HG02970 (cell line): ENCODE measurements around the gene NOP14.
"Not testable (repeated sequence)": the region's sequence is repeated elsewhere in the genome, so short reads cannot be mapped to it uniquely, and the experiment has no call there.

Source experiments
- ATAC-seq: cut with Tn5 transposase; IDR thresholded peaks from one replicate; pipeline ENCODE4 v1.9.1; 2021; ENCODE audit warnings: mild to moderate bottlenecking, moderate library complexity, moderate number of reproducible peaks; ENCODE audit not compliant: unreplicated experiment, low FRiP score

The NOP14 gene

GRCh38 chr4:2962614-2963174 is 512 bp downstream of the NOP14 start:
- peak; percentile 8 for ATAC-seq

GRCh38 chr4:2961811-2962441 is 1.3 kb downstream of the NOP14 start:
- no peak for ATAC-seq

GRCh38 chr4:2961421-2961810 is 1.8 kb downstream of the NOP14 start:
- ATAC-seq = no peak

- ATAC-seq = not testable (repeated sequence)
These were observed 2.8 kb downstream of the NOP14 start for GRCh38 chr4:2960450-2960849.

- no peak for ATAC-seq
These were observed 4.8 kb downstream of the NOP14 start for GRCh38 chr4:2958446-2958845.

- ATAC-seq = not testable (repeated sequence)
These were observed 7.8 kb downstream of the NOP14 start for GRCh38 chr4:2955186-2956044.

GRCh38 chr4:2954358-2955185 is 8.6 kb downstream of the NOP14 start:
- no peak for ATAC-seq

GRCh38 chr4:2953496-2953895 is 9.7 kb downstream of the NOP14 start:
- ATAC-seq = no peak

GRCh38 chr4:2950221-2950989 is 12.8 kb downstream of the NOP14 start:
- no peak for ATAC-seq

GRCh38 chr4:2949782-2950125 is 13.5 kb downstream of the NOP14 start:
- ATAC-seq = no peak

GRCh38 chr4:2948895-2949781 is 14.1 kb downstream of the NOP14 start:
- ATAC-seq = no peak

GRCh38 chr4:2947926-2948325 is 15.3 kb downstream of the NOP14 start:
- ATAC-seq = no peak

GRCh38 chr4:2946812-2947600 is 16.2 kb downstream of the NOP14 start:
- no peak for ATAC-seq

GRCh38 chr4:2945619-2946604 is 17.3 kb downstream of the NOP14 start:
- not testable (repeated sequence) for ATAC-seq

- no peak for ATAC-seq
These were observed 18.4 kb downstream of the NOP14 start for GRCh38 chr4:2944586-2945526.

- no peak for ATAC-seq
These were observed 19.1 kb downstream of the NOP14 start for GRCh38 chr4:2944091-2944482.
